Right lobe of liver (tissue), 6 donors: ENCODE measurements around the gene RNASE4. TPM values are rescaled to one million over a fixed set of nuclear protein-coding genes. Genes with fewer than 3 reads are reported as not detected.
A peak's percentile ranks its signal among the peaks of the same experiment; 100 is the strongest.

Source experiments
- ATAC-seq, 4 donors: fragments of 200-7000 bp; cut with Tn5 transposase; one replicate each; pipeline ENCODE4 v1.9.1; 2020; ENCODE audit warnings: mild to moderate bottlenecking in 4 of 4, moderate library complexity in 4 of 4
- DNase-seq, 3 donors: peaks; one replicate each; pipeline ENCODE4 v3.0.0-alpha.2; 2020
- H3K27ac ChIP-seq, 3 donors: fragments of 200-600 bp; one replicate each; pipeline ENCODE4 v1.8.0; 2022
- H3K27me3 ChIP-seq, 2 donors: fragments of 200-600 bp; one replicate each; pipeline ENCODE4 v1.8.0; 2022
- H3K36me3 ChIP-seq, 4 donors: fragments of 200-600 bp; sonication (generic) in 1 of 4; one replicate each; pipeline versions ENCODE4 v1.5.1 to v1.8.0; 2017 to 2022; ENCODE audit warnings: control low read depth in 1 of 4
- H3K4me1 ChIP-seq, 4 donors: fragments of 200-600 bp; sonication (generic) in 1 of 4; one replicate each; pipeline versions ENCODE4 v1.5.1 to v1.8.0; 2017 to 2022; ENCODE audit warnings: control low read depth in 1 of 4
- H3K4me3 ChIP-seq, 3 donors: fragments of 200-600 bp; one replicate each; pipeline ENCODE4 v1.8.0; 2022
- H3K9me3 ChIP-seq, 4 donors: fragments of 200-600 bp; sonication (generic) in 1 of 4; one replicate each; pipeline versions ENCODE4 v1.5.1 to v1.8.0; 2017 to 2022; ENCODE audit warnings: control low read depth in 1 of 4
- POLR2A ChIP-seq: fragments of 450-650 bp; IDR thresholded peaks from one replicate; pipeline ENCODE4 v1.6.1; 2017; ENCODE audit warnings: antibody characterized with exemption, mild to moderate bottlenecking
- WGBS: methylation state at CpG from one replicate; pipeline ENCODE4 v1.1.6; 2018; ENCODE audit warnings: low coverage, low lambda C conversion rate; ENCODE audit not compliant: insufficient coverage; ENCODE audit errors: missing lambda C conversion rate; 5-methylcytosine and 5-hydroxymethylcytosine counted together
- intact Hi-C, 2 donors: fragments of 100-400 bp; cut with DNase I; formaldehyde crosslinking; loops; one replicate each; pipeline versions ENCODE4 v1.11.2 to v1.14.1; 2022
- total RNA-seq, 6 experiments: library from RNA; depleted of rRNA in 2 of 6; stranded (reverse); fragments of >200 nt in 2 of 6; fragmentation: NEBNext Ultra II Directional in 3 of 6; extraction: Animal tissue kit (Norgen Biotek cat#: 25700) in 3 of 6; gene quantifications; one replicate each; pipeline versions ENCODE4 v1.1.0 to v1.2.4, GENCODE V29; 2016 to 2023
- TF ChIP-seq, protein P1 (sequence below), 4 donors: fragments of 200-600 bp in 3 of 4; fragments of 450-650 bp in 1 of 4; IDR thresholded peaks; one replicate each; pipeline versions ENCODE4 v1.5.1 to v1.8.0; 2016 to 2022; ENCODE audit warnings: antibody characterized with exemption in 4 of 4, mild to moderate bottlenecking in 2 of 4
- donor health status: DM: no; HTN: yes; CAD: no.
- donor health status: DM: no; HTN: no; CAD: no.
- donor health status: DM: no; HTN: no; CAD: no.
- donor health status: DM: no; HTN: yes; CAD: no.
- donor health status: DM: no; HTN: yes; CAD: no.

Gene RNASE4
- total RNA-seq, 6 experiments from 2014 or later = 129 to 175 (median 151) TPM

GRCh38 chr14:20690848-20691640 lies 6.7 kb downstream of the RNASE4 start:
- Histone ChIP-seq H3K4me3 (peak overlapping the region in 2 of 3 donors; percentile 20 to 45), H3K4me1 (peaks cover 0 to 51% (median 0%) of the 10 kb centered on the region in 4 donors), H3K36me3 (peaks cover 0 to 18% (median 2%) of the 10 kb centered on the region in 4 donors), H3K27me3 (no peaks in the 10 kb centered on the region), H3K9me3 (no peaks in the 10 kb centered on the region), H3K27ac (peak overlapping the region in 2 of 3 donors; percentile 9 to 65)
- intact Hi-C loops = no loop called here
- TF ChIP-seq, protein P1, sequence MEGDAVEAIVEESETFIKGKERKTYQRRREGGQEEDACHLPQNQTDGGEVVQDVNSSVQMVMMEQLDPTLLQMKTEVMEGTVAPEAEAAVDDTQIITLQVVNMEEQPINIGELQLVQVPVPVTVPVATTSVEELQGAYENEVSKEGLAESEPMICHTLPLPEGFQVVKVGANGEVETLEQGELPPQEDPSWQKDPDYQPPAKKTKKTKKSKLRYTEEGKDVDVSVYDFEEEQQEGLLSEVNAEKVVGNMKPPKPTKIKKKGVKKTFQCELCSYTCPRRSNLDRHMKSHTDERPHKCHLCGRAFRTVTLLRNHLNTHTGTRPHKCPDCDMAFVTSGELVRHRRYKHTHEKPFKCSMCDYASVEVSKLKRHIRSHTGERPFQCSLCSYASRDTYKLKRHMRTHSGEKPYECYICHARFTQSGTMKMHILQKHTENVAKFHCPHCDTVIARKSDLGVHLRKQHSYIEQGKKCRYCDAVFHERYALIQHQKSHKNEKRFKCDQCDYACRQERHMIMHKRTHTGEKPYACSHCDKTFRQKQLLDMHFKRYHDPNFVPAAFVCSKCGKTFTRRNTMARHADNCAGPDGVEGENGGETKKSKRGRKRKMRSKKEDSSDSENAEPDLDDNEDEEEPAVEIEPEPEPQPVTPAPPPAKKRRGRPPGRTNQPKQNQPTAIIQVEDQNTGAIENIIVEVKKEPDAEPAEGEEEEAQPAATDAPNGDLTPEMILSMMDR (IDR thresholded peaks at IDR 0.05) = peak; percentile 77 to 92 (median 82)
- no peak for TF ChIP-seq POLR2A
- ATAC-seq (peak; percentile 52 to 76 (median 72)), DNase-seq (peak in 1 of 3 donors; percentile 59)
- WGBS = 10% methylated on average over 9 of the region's 9 CpGs

GRCh38 chr14:20692116-20692751 lies 7.9 kb downstream of the RNASE4 start:
- Histone ChIP-seq H3K4me1 (peaks cover 0 to 42% (median 0%) of the 10 kb centered on the region in 4 donors), H3K27ac (no peak overlapping the region), H3K4me3 (no peak overlapping the region), H3K27me3 (no peaks in the 10 kb centered on the region), H3K9me3 (no peaks in the 10 kb centered on the region), H3K36me3 (peaks cover 0 to 18% (median 2%) of the 10 kb centered on the region in 4 donors)
- ATAC-seq (no peak), DNase-seq (no peak)
- WGBS = 54% methylated on average over 6 of the region's 7 CpGs
- intact Hi-C loops = no loop called here
- TF ChIP-seq, protein P1 (IDR thresholded peaks at IDR 0.05) = no peak
- TF ChIP-seq POLR2A = no peak

GRCh38 chr14:20696764-20697163 lies 12.4 kb downstream of the RNASE4 start:
- no peaks in the 10 kb centered on the region for H3K27me3 ChIP-seq
- WGBS = 42% methylated on average over 5 of the region's 5 CpGs
- no peak overlapping the region for H3K4me3 ChIP-seq
- ATAC-seq = peak in 1 of 4 donors; percentile 2
- no peak overlapping the region for H3K27ac ChIP-seq
- peaks cover 0 to 6% (median 0%) of the 10 kb centered on the region in 4 donors for H3K4me1 ChIP-seq
- H3K9me3 ChIP-seq = no peaks in the 10 kb centered on the region
- intact Hi-C loops = no loop called here
- H3K36me3 ChIP-seq = peaks cover 0 to 27% (median 10%) of the 10 kb centered on the region in 4 donors
- TF ChIP-seq, protein P1 (IDR thresholded peaks at IDR 0.05) = no peak
- TF ChIP-seq POLR2A = no peak
- DNase-seq = no peak

DNA sequence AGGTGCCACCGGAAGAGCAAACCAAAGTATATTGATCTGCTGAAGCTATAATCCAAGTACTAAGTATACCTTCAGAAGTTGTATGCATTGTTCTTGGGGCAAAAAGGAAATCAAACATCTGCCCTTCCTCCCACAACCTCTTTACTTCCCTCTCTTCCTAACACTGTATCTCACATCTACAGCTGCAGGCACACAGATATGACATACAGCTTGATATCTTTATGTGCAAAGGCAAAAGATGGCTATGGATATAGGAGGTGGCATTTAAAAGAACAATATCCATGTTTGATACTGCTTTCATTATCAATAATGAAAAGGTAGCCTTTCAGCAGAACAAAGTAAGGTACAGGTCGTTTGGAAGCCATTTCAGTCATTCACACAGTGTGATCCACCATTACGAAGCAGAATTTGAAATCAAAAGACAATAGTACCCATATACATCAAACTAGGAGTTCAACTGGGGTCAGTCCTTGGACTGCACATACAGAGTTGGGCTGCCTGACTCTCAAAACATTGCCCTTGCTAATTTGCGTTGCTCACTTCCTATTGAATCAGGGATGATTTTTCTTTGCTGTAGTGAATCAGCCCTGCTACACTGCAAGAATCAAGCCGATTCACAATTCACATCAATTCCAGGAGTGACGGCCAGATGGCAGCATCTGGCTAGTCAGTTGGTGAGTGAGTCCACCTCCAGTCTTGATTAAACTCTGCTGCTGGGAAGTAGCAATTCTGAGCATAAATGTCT lies 13.1 kb downstream of the RNASE4 start:
- Histone ChIP-seq H3K36me3 (peaks cover 0 to 27% (median 10%) of the 10 kb centered on the region in 4 donors), H3K4me1 (peaks cover 0 to 2% (median 0%) of the 10 kb centered on the region in 4 donors), H3K27ac (no peak overlapping the region), H3K27me3 (no peaks in the 10 kb centered on the region), H3K9me3 (no peaks in the 10 kb centered on the region), H3K4me3 (no peak overlapping the region)
- intact Hi-C loops = no loop called here
- ATAC-seq (peak; percentile 65 to 92 (median 87)), DNase-seq (no peak)
- TF ChIP-seq POLR2A = no peak
- TF ChIP-seq, protein P1 (IDR thresholded peaks at IDR 0.05) = peak; percentile 57 to 68 (median 64)
- 23% methylated on average over 6 of the region's 6 CpGs for WGBS
